Suprapubic skin (tissue), 4 donors: ENCODE results near the gene TRIO. TPM values are rescaled to one million over a fixed set of nuclear protein-coding genes. Genes with fewer than 3 reads are reported as not detected.
A peak's percentile ranks its signal among the peaks of the same experiment; 100 is the strongest.

Experiments
- DNase-seq, 2 donors: peaks; one replicate each; pipeline ENCODE4 v3.0.0-alpha.2; 2019; ENCODE audit warnings: low spot score in 2 of 2
- H3K27ac ChIP-seq: fragments of 200-600 bp; sonication (generic); one replicate; pipeline ENCODE4 v1.5.1; 2019
- H3K27me3 ChIP-seq: fragments of 200-600 bp; sonication (generic); one replicate; pipeline ENCODE4 v1.5.1; 2019
- H3K36me3 ChIP-seq: fragments of 200-600 bp; sonication (generic); one replicate; pipeline ENCODE4 v1.5.1; 2019
- H3K4me1 ChIP-seq: fragments of 200-600 bp; sonication (generic); one replicate; pipeline ENCODE4 v1.5.1; 2019
- H3K4me3 ChIP-seq: fragments of 200-600 bp; sonication (generic); one replicate; pipeline ENCODE4 v1.5.1; 2019; ENCODE audit warnings: mild to moderate bottlenecking
- H3K9me3 ChIP-seq: fragments of 200-600 bp; sonication (generic); one replicate; pipeline ENCODE4 v1.5.1; 2019
- EP300 ChIP-seq: sonication (generic); formaldehyde crosslinking; IDR thresholded peaks from one replicate; pipeline ENCODE4 v1.6.1; 2017; ENCODE audit warnings: antibody characterized with exemption
- POLR2A ChIP-seq, 2 donors: fragments of 450-650 bp; IDR thresholded peaks; one replicate each; pipeline ENCODE4 v1.6.1; 2017; ENCODE audit warnings: antibody characterized with exemption in 2 of 2, mild to moderate bottlenecking in 2 of 2, moderate library complexity in 2 of 2
- POLR2AphosphoS5 ChIP-seq, 3 donors: sonication (generic); formaldehyde crosslinking; IDR thresholded peaks; one replicate each; pipeline ENCODE4 v1.6.1; 2017; ENCODE audit warnings: antibody characterized with exemption in 3 of 3
- WGBS: methylation state at CpG from one replicate; pipeline ENCODE4 v1.1.5; 2018; 5-methylcytosine and 5-hydroxymethylcytosine counted together
- total RNA-seq, 4 donors: library from RNA; depleted of rRNA; stranded (reverse); fragments of >200 nt; gene quantifications; one replicate each; pipeline ENCODE4 v1.1.0, GENCODE V29; 2016
- TF ChIP-seq, protein P1 (sequence below), 2 donors: fragments of 200-600 bp in 1 of 2; fragments of 450-650 bp in 1 of 2; sonication (generic) in 1 of 2; IDR thresholded peaks; one replicate each; pipeline ENCODE4 v1.5.1; 2016 to 2019; ENCODE audit warnings: antibody characterized with exemption in 2 of 2, mild to moderate bottlenecking in 1 of 2, moderate library complexity in 1 of 2

The TRIO gene
- total RNA-seq, 4 donors from 2014 or later: 62.7 to 159 (median 70.4) TPM

DNA sequence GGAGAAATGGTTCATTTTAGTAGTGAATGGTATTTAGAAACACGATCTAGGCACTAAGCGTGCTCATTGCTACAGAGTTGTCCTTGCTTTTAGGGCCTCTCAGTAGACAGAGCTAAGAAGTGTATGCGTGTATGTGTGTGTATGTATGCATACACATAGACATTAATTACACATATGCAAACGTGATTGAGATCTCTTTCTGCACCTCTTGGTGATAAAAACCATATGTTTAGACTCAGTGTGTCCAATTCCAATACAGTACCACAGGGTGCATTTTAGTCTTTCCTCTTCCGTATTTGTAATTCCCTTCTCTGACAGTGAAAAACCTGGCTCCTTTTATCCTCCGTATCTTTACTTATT, 13.1 kb downstream of the TRIO start:
- no peak overlapping the region for H3K4me3 ChIP-seq
- H3K9me3 ChIP-seq: no peaks in the 10 kb centered on the region
- H3K4me1 ChIP-seq: peaks cover 49% of the 10 kb centered on the region
- H3K27ac ChIP-seq: no peak overlapping the region
- no peaks in the 10 kb centered on the region for H3K36me3 ChIP-seq
- no peak for DNase-seq
- H3K27me3 ChIP-seq: no peaks in the 10 kb centered on the region
- 46% methylated on average over 6 of the region's 6 CpGs for WGBS
- TF ChIP-seq POLR2AphosphoS5 (IDR thresholded peaks at IDR 0.05) (no peak), POLR2A (IDR thresholded peaks at IDR 0.05) (no peak), EP300 (no peak)
- TF ChIP-seq, protein P1, sequence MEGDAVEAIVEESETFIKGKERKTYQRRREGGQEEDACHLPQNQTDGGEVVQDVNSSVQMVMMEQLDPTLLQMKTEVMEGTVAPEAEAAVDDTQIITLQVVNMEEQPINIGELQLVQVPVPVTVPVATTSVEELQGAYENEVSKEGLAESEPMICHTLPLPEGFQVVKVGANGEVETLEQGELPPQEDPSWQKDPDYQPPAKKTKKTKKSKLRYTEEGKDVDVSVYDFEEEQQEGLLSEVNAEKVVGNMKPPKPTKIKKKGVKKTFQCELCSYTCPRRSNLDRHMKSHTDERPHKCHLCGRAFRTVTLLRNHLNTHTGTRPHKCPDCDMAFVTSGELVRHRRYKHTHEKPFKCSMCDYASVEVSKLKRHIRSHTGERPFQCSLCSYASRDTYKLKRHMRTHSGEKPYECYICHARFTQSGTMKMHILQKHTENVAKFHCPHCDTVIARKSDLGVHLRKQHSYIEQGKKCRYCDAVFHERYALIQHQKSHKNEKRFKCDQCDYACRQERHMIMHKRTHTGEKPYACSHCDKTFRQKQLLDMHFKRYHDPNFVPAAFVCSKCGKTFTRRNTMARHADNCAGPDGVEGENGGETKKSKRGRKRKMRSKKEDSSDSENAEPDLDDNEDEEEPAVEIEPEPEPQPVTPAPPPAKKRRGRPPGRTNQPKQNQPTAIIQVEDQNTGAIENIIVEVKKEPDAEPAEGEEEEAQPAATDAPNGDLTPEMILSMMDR (IDR thresholded peaks at IDR 0.05): no peak

DNA sequence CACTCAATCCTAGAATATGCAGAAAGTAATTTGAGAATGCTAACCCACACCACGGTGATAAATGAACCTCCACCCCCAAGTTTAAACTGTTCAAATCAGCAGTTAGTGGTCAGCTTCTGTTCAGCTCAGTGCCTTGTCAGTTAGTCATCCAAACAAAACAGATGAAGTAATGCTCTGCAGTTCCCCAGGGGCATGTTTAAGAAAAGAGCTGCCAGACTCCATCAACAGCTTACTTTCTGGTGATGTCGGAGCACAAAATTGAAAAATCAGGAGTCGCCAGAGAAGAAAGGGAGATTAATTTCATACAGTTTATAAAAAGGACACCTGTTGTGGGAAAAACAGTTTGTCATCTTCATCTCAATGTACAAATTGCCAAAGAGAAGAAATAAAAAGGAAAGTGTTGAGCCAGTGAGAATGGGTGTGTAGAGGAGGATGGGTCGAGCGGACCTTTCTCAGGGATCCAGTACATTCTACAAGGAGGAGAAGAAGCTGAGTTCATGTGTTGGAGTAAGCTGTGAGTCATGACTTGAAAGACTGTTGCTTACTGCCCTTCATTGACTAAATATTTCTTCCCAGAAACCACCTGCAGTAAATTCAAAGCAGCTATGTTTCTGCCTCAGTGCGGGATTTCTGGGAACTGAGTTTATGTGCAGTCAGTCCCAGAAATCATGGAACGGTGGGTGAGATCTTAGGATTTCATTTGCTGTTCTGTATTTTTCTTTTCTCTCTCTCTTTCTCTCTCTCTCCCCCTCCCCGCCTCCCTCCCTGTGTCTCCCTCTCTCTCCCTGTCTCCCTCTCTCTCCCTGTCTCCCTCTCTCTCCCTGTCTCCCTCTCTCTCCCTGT, 13.7 kb downstream of the TRIO start:
- H3K4me3 ChIP-seq: peak overlapping the region; percentile 6

DNA sequence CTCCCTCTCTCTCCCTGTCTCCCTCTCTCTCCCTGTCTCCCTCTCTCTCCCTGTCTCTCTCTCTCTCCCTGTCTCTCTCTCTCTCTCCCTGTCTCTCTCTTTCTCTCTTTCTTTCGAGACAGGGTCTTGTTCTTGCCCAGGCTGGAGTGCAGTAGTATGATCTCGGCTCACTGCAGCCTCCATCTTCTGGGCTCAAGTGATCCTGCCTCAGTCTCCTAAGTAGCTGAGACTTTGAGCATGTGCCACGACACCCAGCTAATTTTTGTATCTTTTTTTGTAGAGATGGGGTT, 14.3 kb downstream of the TRIO start:
- Histone ChIP-seq H3K9me3 (no peaks in the 10 kb centered on the region), H3K27ac (no peak overlapping the region), H3K27me3 (no peaks in the 10 kb centered on the region), H3K36me3 (no peaks in the 10 kb centered on the region), H3K4me3 (no peak overlapping the region), H3K4me1 (peaks cover 49% of the 10 kb centered on the region)
- TF ChIP-seq EP300: no peak
- TF ChIP-seq, protein P1 (IDR thresholded peaks at IDR 0.05): no peak
- TF ChIP-seq POLR2A (IDR thresholded peaks at IDR 0.05): no peak
- TF ChIP-seq POLR2AphosphoS5 (IDR thresholded peaks at IDR 0.05): no peak
- WGBS: 92% methylated on average over 3 of the region's 3 CpGs
- DNase-seq: no peak

More for the DNA sequence above, 13.7 kb downstream of the TRIO start:
- H3K27me3 ChIP-seq: no peaks in the 10 kb centered on the region
- H3K36me3 ChIP-seq: no peaks in the 10 kb centered on the region
- TF ChIP-seq EP300: no peak
- TF ChIP-seq, protein P1 (IDR thresholded peaks at IDR 0.05): no peak
- TF ChIP-seq POLR2A (IDR thresholded peaks at IDR 0.05): no peak
- no peak for TF ChIP-seq POLR2AphosphoS5 (IDR thresholded peaks at IDR 0.05)
- peaks cover 49% of the 10 kb centered on the region for H3K4me1 ChIP-seq
- H3K27ac ChIP-seq: peak overlapping the region; percentile 51
- DNase-seq: no peak
- no peaks in the 10 kb centered on the region for H3K9me3 ChIP-seq
- 33% methylated on average over 8 of the region's 8 CpGs for WGBS

DNA sequence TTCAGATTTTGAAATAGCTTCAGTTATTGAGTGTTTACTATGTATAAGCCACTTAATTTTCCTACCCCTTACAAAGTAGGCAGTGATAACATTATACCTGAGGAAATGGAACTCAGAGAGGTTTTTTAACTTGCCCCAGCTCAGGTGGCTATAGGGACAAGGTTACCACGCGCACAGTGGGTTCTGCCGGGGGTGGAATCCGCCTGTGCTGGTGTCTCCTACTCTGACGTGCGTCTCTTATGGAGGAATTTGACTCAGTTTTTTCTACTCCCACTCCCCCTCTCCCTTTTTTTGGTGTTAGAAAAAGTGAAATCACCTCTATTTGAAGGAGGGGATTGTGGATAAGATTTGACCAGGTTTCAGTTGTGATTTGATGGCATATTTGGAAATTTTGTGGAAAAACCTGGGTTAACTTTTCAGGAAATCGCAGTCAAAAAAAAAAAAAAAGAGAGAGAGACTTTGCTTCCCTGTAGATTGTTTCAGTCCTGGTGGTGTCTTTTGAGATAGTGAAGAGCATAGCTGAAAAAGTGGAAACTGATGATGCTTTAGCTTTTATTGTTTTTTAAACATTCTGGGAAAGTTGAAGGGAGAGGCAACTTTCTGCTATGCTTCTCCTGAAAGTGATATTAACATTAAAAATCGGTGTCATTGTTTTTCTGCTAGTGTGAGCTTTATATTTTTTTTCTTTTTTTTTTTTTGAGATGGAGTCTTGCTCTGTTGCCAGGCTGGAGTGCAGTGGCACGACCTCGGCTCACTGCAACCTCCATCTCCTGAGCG, 15.9 kb downstream of the TRIO start:
- TF ChIP-seq POLR2A (IDR thresholded peaks at IDR 0.05) (no peak), POLR2AphosphoS5 (IDR thresholded peaks at IDR 0.05) (no peak), EP300 (no peak)
- TF ChIP-seq, protein P1 (IDR thresholded peaks at IDR 0.05): no peak
- no peak for DNase-seq
- 92% methylated on average over 11 of the region's 11 CpGs for WGBS
- no peak overlapping the region for H3K27ac ChIP-seq
- H3K4me1 ChIP-seq: peaks cover 34% of the 10 kb centered on the region
- H3K36me3 ChIP-seq: no peaks in the 10 kb centered on the region
- H3K4me3 ChIP-seq: no peak overlapping the region
- H3K9me3 ChIP-seq: no peaks in the 10 kb centered on the region
- H3K27me3 ChIP-seq: no peaks in the 10 kb centered on the region

DNA sequence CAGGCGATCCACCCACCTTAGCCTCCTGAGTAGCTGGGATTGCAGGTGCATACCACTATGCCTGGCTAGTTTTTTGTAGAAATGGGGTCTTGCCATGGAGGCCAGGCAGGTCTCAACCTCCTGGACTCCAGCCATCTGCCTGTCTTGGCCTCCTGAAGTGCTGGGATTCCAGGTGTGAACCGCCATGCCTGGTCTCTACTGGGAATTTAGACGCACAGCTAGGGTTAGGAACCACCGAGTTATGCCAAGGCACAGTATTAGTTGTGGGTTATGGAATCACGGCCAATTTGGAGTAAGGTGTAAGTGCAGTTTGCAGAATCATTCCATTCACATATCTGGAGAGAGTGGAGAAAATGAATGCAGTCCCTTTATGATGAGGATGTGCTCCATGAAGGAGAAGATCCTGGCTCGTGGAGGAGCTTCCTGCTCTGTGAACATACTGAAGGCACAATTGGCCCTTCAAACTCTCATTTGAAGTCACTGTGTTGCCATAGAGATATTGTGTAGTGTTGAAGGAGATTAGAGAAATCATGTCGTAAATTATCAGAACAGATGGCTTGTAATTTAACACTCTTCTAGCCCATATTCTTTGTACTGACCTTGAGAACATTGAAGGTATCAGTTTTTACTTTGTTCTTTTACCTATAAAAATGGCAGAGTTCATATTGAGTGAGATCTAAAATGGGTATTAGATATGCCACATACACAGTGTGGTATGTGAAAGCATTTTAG, 18.8 kb downstream of the TRIO start:
- WGBS: 74% methylated on average over 6 of the region's 7 CpGs
- TF ChIP-seq POLR2A (IDR thresholded peaks at IDR 0.05): no peak
- TF ChIP-seq POLR2AphosphoS5 (IDR thresholded peaks at IDR 0.05): no peak
- TF ChIP-seq EP300: no peak
- TF ChIP-seq, protein P1 (IDR thresholded peaks at IDR 0.05): no peak
- peaks cover 8% of the 10 kb centered on the region for H3K4me1 ChIP-seq

More for the DNA sequence above, 18.8 kb downstream of the TRIO start:
- Histone ChIP-seq H3K27ac (no peak overlapping the region), H3K36me3 (no peaks in the 10 kb centered on the region), H3K27me3 (no peaks in the 10 kb centered on the region), H3K4me3 (no peak overlapping the region), H3K9me3 (no peaks in the 10 kb centered on the region)
- DNase-seq: no peak
